Ovary (tissue), 9 donors: ENCODE data around the gene HSPB7. TPM values are rescaled to one million over a fixed set of nuclear protein-coding genes. Genes with fewer than 3 reads are reported as not detected.

Source experiments
- DNase-seq, 5 donors: peaks; one replicate each; pipeline ENCODE4 v3.0.0-alpha.2; 2019 to 2020
- H3K27ac ChIP-seq, 2 donors: fragments of 200-600 bp; one replicate each; pipeline versions ENCODE4 v1.5.1 to v1.8.0; 2019 to 2022
- H3K27me3 ChIP-seq: fragments of 200-600 bp; one replicate; pipeline ENCODE4 v1.8.0; 2022
- H3K36me3 ChIP-seq: fragments of 200-600 bp; sonication (generic); one replicate; pipeline ENCODE4 v1.5.1; 2019
- H3K4me1 ChIP-seq: one replicate; pipeline ENCODE4 v1.8.1; 2013; ENCODE audit warnings: mild to moderate bottlenecking, moderate library complexity; ENCODE audit not compliant: insufficient read depth
- H3K4me3 ChIP-seq: fragments of 200-600 bp; sonication (generic); one replicate; pipeline ENCODE4 v1.5.1; 2017
- H3K9me3 ChIP-seq, 2 donors: fragments of 200-600 bp in 1 of 2; sonication (generic) in 1 of 2; one replicate each; pipeline versions ENCODE4 v1.5.1 to v1.8.1; 2013 to 2019; ENCODE audit warnings: mild to moderate bottlenecking in 1 of 2, moderate library complexity in 1 of 2
- CTCF ChIP-seq, 3 donors: fragments of 450-650 bp in 2 of 3; fragments of 200-600 bp in 1 of 3; IDR thresholded peaks; one replicate each; pipeline versions ENCODE4 v1.5.1 to v1.8.0; 2016 to 2022; ENCODE audit warnings: antibody characterized with exemption in 3 of 3, mild to moderate bottlenecking in 1 of 3
- EP300 ChIP-seq: sonication (generic); formaldehyde crosslinking; IDR thresholded peaks from one replicate; pipeline ENCODE4 v1.6.1; 2017; ENCODE audit warnings: antibody characterized with exemption
- POLR2A ChIP-seq: fragments of 450-650 bp; IDR thresholded peaks from one replicate; pipeline ENCODE4 v1.6.1; 2017; ENCODE audit warnings: antibody characterized with exemption, mild to moderate bottlenecking, moderate library complexity
- WGBS, 3 donors: extraction: QIAGEN DNeasy Blood & Tissue Kit in 1 of 3; methylation state at CpG; one replicate each; pipeline versions ENCODE4 v1.1.5 to v1.1.7; 2013 to 2017; 5-methylcytosine and 5-hydroxymethylcytosine counted together
- intact Hi-C, 4 donors: fragments of 100-400 bp; cut with DNase I; formaldehyde crosslinking; loops; one replicate each; pipeline versions ENCODE4 v1.11.0 to v1.15.1; 2022 to 2023
- polyA plus RNA-seq, 2 donors: library from polyadenylated mRNA; stranded (reverse); fragments of 200-250 nt in 1 of 2; fragments of 350-450 nt in 1 of 2; fragmentation: Illumina TruSeq in 1 of 2; extraction: RNeasy Lipid Tissue Mini Kit (QIAGEN cat#74804) in 1 of 2; gene quantifications; one replicate each; pipeline ENCODE4 v1.2.3, GENCODE V29; 2013 to 2014
- total RNA-seq, 7 donors: library from RNA; depleted of rRNA in 2 of 7; stranded (reverse); fragments of >200 nt in 2 of 7; fragmentation: NEBNext Ultra II Directional in 3 of 7; extraction: Animal tissue kit (Norgen Biotek cat#: 25700) in 3 of 7; gene quantifications; one replicate each; pipeline versions ENCODE4 v1.1.0 to v1.2.4, GENCODE V29; 2016 to 2023
- donor health status: DM: no; HTN: no; CAD: no; lungs with moderate emphysema.
- donor health status: DM: no; HTN: no; CAD: no.
- donor health status: Bipolar disorder and iron deficiency.
- donor health status: DM: yes; HTN: yes; CAD: no.
- donor health status: DM: no; HTN: no; CAD: no.
- donor health status: DM: yes; HTN: yes; CAD: no.

HSPB7 gene
- total and polyA plus RNA-seq, 9 donors, result 1.9 to 68.7 (median 30.9) TPM

GRCh38 chr1:16019644-16020277, 1.9 kb upstream of the HSPB7 start:
- H3K36me3 ChIP-seq, result no peaks in the 10 kb centered on the region

GRCh38 chr1:16018749-16019643, 1.2 kb upstream of the HSPB7 start:
- Histone ChIP-seq H3K36me3 (no peaks in the 10 kb centered on the region), H3K27me3 (no peaks in the 10 kb centered on the region), H3K4me1 (peaks cover 24% of the 10 kb centered on the region), H3K9me3 (no peaks in the 10 kb centered on the region), H3K4me3 (no peak overlapping the region), H3K27ac (peak overlapping the region; percentile 94 to 98)
- no peak for TF ChIP-seq EP300
- TF ChIP-seq POLR2A, result peak; percentile 13
- DNase-seq, result peak in 3 of 5 donors; percentile 31 to 52 (median 47)
- intact Hi-C loops, result no loop called here
- 65 to 77% (median 75%) methylated on average over 22 to 23 of the region's 23 CpGs for whole genome bisulfite sequencing, 3 donors

More at GRCh38 chr1:16019644-16020277, 1.9 kb upstream of the HSPB7 start:
- peak in 3 of 5 donors; percentile 40 to 51 (median 43) for DNase-seq
- Histone ChIP-seq H3K27ac (peak overlapping the region; percentile 94 to 98), H3K4me3 (no peak overlapping the region), H3K27me3 (no peaks in the 10 kb centered on the region), H3K4me1 (peaks cover 24% of the 10 kb centered on the region), H3K9me3 (no peaks in the 10 kb centered on the region)
- TF ChIP-seq CTCF (IDR thresholded peaks at IDR 0.05), result no peak
- no peak for TF ChIP-seq EP300
- TF ChIP-seq POLR2A, result no peak
- intact Hi-C loops, result no loop called here
- 70 to 73% (median 73%) methylated on average over 9 of the region's 9 CpGs for WGBS, 3 donors

- WGBS, 3 donors, result 24 to 27% (median 25%) methylated on average over 4 of the region's 4 CpGs
- H3K9me3 ChIP-seq, result no peaks in the 10 kb centered on the region
- no peak overlapping the region for H3K4me3 ChIP-seq
- peak in 1 of 5 donors; percentile 42 for DNase-seq
- H3K4me1 ChIP-seq, result peaks cover 28% of the 10 kb centered on the region
- no peaks in the 10 kb centered on the region for H3K27me3 ChIP-seq
- TF ChIP-seq CTCF (IDR thresholded peaks at IDR 0.05) (no peak), POLR2A (no peak), EP300 (no peak)
- peak overlapping the region; percentile 94 to 98 for H3K27ac ChIP-seq
- intact Hi-C loops, result no loop called here
- H3K36me3 ChIP-seq, result no peaks in the 10 kb centered on the region
Measured at GRCh38 chr1:16018308-16018707, 465 bp upstream of the HSPB7 start.

GRCh38 chr1:16017076-16017460, 775 bp downstream of the HSPB7 start:
- Histone ChIP-seq H3K9me3 (no peaks in the 10 kb centered on the region), H3K4me1 (peaks cover 31% of the 10 kb centered on the region), H3K27ac (peak overlapping the region; percentile 94 to 98), H3K27me3 (no peaks in the 10 kb centered on the region), H3K36me3 (no peaks in the 10 kb centered on the region), H3K4me3 (peak overlapping the region; percentile 37)
- intact Hi-C loops, result no loop called here
- DNase-seq, result peak in 4 of 5 donors; percentile 28 to 50 (median 48)
- 76 to 90% (median 83%) methylated on average over 9 to 10 of the region's 10 CpGs for WGBS, 3 donors
- TF ChIP-seq POLR2A, result no peak
- TF ChIP-seq CTCF (IDR thresholded peaks at IDR 0.05), result no peak
